K562 (cell line): ENCODE data around the gene UROD. TPM values are rescaled to one million over a fixed set of nuclear protein-coding genes. Genes with fewer than 3 reads are reported as not detected.

Source experiments
- ASH1L ChIP-seq: fragments of 450-650 bp; IDR thresholded peaks from 2 replicates; pipeline ENCODE4 v1.6.1; 2018; ENCODE audit warnings: borderline replicate concordance, mild to moderate bottlenecking, low read depth; ENCODE audit not compliant: partially characterized antibody
- ATF1 ChIP-seq, 2 experiments: fragments of 450-650 bp in 1 of 2; IDR thresholded peaks; 2 replicates each; pipeline ENCODE4 v1.6.1; 2016; ENCODE audit warnings: missing compliant biosample characterization in 1 of 2, missing genetic modification characterization in 1 of 2
- CBFA2T2 ChIP-seq: fragments of 450-650 bp; conservative IDR thresholded peaks from 2 replicates; pipeline ENCODE4 v1.6.1; 2017; ENCODE audit warnings: mild to moderate bottlenecking
- E2F3 ChIP-seq: fragments of 250-450 bp; sonication (Bioruptor Pico); IDR thresholded peaks from 2 replicates; pipeline ENCODE4 v1.4.0; 2020; ENCODE audit warnings: mild to moderate bottlenecking
- ETV1 ChIP-seq: fragments of 450-650 bp; conservative IDR thresholded peaks from 2 replicates; pipeline ENCODE4 v1.6.1; 2016; ENCODE audit warnings: missing genetic modification characterization, control low read depth, low read depth, missing compliant biosample characterization
- GTF2E2 ChIP-seq: fragments of 200-800 bp; sonication (Bioruptor generic); IDR thresholded peaks from 2 replicates; pipeline ENCODE4 v1.6.1; 2016; ENCODE audit warnings: missing genetic modification characterization, missing compliant biosample characterization
- NCOA6 ChIP-seq: fragments of 450-650 bp; IDR thresholded peaks from 2 replicates; pipeline ENCODE4 v1.6.1; 2017; ENCODE audit warnings: mild to moderate bottlenecking
- NONO ChIP-seq, 2 experiments: fragments of 200-400 bp in 1 of 2; fragments of 450-650 bp in 1 of 2; formaldehyde crosslinking in 1 of 2; IDR thresholded peaks; 2 replicates each; pipeline ENCODE4 v1.6.1; 2017; ENCODE audit warnings: low read depth in 2 of 2, mild to moderate bottlenecking in 2 of 2, moderate library complexity in 2 of 2, low read length in 1 of 2
- POLR2AphosphoS5 ChIP-seq: IDR thresholded peaks from 2 replicates; pipeline ENCODE4 v1.6.1; 2011; ENCODE audit warnings: mild to moderate bottlenecking, low read depth, low read length, moderate library complexity; ENCODE audit not compliant: control insufficient read depth, insufficient read depth
- SETDB1 ChIP-seq: IDR thresholded peaks from one replicate; pipeline ENCODE4 v1.6.1; 2012; ENCODE audit warnings: low read length, control low read depth, inconsistent platforms
- ZBTB17 ChIP-seq: fragments of 450-650 bp; formaldehyde crosslinking; IDR thresholded peaks from 2 replicates; pipeline ENCODE4 v1.4.0; 2020; ENCODE audit warnings: mild to moderate bottlenecking
- ZNF589 ChIP-seq: fragments of 200-800 bp; sonication (Bioruptor generic); IDR thresholded peaks from 2 replicates; pipeline ENCODE4 v1.6.1; 2016; ENCODE audit warnings: low read depth, missing genetic modification characterization, missing compliant biosample characterization
- ZNF785 ChIP-seq: fragments of 250-450 bp; sonication (Bioruptor Pico); IDR thresholded peaks from 2 replicates; pipeline ENCODE4 v1.4.0; 2020; ENCODE audit warnings: mild to moderate bottlenecking
- polyA plus RNA-seq, 8 experiments: library from polyadenylated mRNA; depleted of rRNA in 4 of 8; stranded (reverse) in 5 of 8; unstranded in 3 of 8; fragments of >200 nt; fragmentation: Nextera tagmentation in 2 of 8; fragmentation: Illumina TruSeq in 1 of 8; extraction: Ambion mirVana in 2 of 8; extraction: Trizol in 1 of 8; gene quantifications; 2 replicates each; pipeline versions ENCODE4 v1.2.1 to v1.2.3, GENCODE V29; 2011 to 2014; ENCODE audit warnings: inconsistent platforms in 1 of 8, missing spikeins in 1 of 8
- total RNA-seq, 7 experiments: library from RNA; depleted of rRNA in 6 of 7; stranded (reverse); fragments of >200 nt in 6 of 7; fragmentation: Illumina TruSeq in 2 of 7; extraction: Trizol in 2 of 7; gene quantifications; 2 replicates each; pipeline versions ENCODE4 v1.2.1 to v1.2.3, GENCODE V29; 2011 to 2021; ENCODE audit warnings: low replicate concordance in 1 of 7
- TF ChIP-seq, protein P1 (sequence below): sonication (generic); formaldehyde crosslinking; IDR thresholded peaks from 2 replicates; pipeline ENCODE4 v1.4.0; 2020; ENCODE audit warnings: mild to moderate bottlenecking, missing genetic modification reagents
- TF ChIP-seq, protein P2 (sequence below): fragments of 250-450 bp; sonication (Bioruptor Pico); IDR thresholded peaks from 2 replicates; pipeline ENCODE4 v1.5.0; 2021; ENCODE audit warnings: mild to moderate bottlenecking, borderline replicate concordance
- TF ChIP-seq, protein P3 (sequence below): sonication (generic); formaldehyde crosslinking; IDR thresholded peaks from 2 replicates; pipeline ENCODE4 v1.9.0; 2022; ENCODE audit warnings: mild to moderate bottlenecking, missing genetic modification reagents
- TF ChIP-seq, protein P4 (sequence below): fragments of 250-450 bp; sonication (Bioruptor Pico); IDR thresholded peaks from 2 replicates; pipeline ENCODE4 v1.8.0; 2021; ENCODE audit warnings: borderline replicate concordance, mild to moderate bottlenecking, moderate library complexity; ENCODE audit not compliant: poor library complexity, severe bottlenecking
- TF ChIP-seq, protein P5 (sequence below), 2 experiments: fragments of 450-650 bp; conservative IDR thresholded peaks; 2 replicates each; pipeline ENCODE4 v1.6.1; 2017; ENCODE audit warnings: mild to moderate bottlenecking in 2 of 2, moderate library complexity in 2 of 2

The UROD gene
- total and polyA plus RNA-seq, 9 of the 15 experiments (the other 6 are each of a cell fraction or from before 2014, with no cell fraction given), result 533 to 2,933 (median 1,100) TPM

DNA sequence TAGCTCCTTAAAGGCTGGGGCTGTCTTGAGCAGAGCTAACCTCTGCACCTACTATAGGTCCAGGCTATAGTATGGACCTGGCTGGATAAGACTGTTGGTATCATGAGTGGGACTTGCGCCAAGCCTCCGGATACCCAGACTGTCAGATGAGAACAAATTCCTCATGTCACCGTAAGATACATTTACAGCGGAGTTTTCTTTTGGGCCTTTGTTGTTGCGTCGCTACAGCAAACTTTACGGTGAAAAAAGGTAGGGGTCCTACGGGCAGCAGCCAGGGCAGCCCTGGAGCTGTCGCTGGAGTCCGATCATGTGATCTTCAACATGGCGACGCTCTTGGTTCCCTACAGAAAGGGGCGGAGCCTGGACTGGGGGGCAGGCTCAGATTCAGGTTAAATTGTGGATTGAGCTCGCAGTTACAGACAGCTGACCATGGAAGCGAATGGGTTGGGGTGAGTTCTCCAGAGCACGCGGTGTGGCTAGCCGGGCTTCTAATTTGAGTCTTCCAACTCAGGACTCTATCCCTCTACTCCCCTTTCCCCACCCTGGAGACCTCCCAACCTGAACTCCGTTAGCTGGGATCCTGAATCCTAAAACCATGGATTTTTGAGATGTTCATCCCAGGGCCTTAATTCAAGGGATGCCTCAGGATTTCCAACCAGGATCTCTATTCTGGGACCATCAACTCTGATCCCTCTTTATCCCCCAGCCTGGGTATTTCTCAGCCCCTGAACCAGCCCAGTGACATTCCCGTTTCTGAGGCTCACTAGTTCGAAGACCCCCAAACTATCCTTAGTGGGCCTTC is at the start of gene UROD (continued):
- TF ChIP-seq, protein P1, sequence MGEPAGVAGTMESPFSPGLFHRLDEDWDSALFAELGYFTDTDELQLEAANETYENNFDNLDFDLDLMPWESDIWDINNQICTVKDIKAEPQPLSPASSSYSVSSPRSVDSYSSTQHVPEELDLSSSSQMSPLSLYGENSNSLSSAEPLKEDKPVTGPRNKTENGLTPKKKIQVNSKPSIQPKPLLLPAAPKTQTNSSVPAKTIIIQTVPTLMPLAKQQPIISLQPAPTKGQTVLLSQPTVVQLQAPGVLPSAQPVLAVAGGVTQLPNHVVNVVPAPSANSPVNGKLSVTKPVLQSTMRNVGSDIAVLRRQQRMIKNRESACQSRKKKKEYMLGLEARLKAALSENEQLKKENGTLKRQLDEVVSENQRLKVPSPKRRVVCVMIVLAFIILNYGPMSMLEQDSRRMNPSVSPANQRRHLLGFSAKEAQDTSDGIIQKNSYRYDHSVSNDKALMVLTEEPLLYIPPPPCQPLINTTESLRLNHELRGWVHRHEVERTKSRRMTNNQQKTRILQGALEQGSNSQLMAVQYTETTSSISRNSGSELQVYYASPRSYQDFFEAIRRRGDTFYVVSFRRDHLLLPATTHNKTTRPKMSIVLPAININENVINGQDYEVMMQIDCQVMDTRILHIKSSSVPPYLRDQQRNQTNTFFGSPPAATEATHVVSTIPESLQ (CRISPR knock-in tag), result no peak
- TF ChIP-seq NCOA6 (no peak; the same call in 1 of the 2 replicates), NONO (IDR thresholded peaks at IDR 0.05; ENCODE audit: low read depth in 2 of 2, low read length in 1 of 2) (peak in 1 of 2 experiments; percentile 23; a peak in 1 of 4 replicates), ASH1L (no peak), SETDB1 (peak; percentile 80), CBFA2T2 (peak; percentile 74), ZNF785 (CRISPR knock-in tag) (no peak), GTF2E2 (tag) (peak; percentile 89), ETV1 (tag) (no peak), E2F3 (CRISPR knock-in tag) (no peak), POLR2AphosphoS5 (peak; percentile 65; the same call in 1 of the 2 replicates), ZBTB17 (CRISPR knock-in tag) (no peak), ZNF589 (0 out of 2 replicates have a peak, but pooled peaks have one; percentile 13), ATF1 (CRISPR knock-in tag; IDR thresholded peaks at IDR 0.05) (no peak), ATF1 (tag; IDR thresholded peaks at IDR 0.05) (peak; percentile 45)
- TF ChIP-seq, protein P2, sequence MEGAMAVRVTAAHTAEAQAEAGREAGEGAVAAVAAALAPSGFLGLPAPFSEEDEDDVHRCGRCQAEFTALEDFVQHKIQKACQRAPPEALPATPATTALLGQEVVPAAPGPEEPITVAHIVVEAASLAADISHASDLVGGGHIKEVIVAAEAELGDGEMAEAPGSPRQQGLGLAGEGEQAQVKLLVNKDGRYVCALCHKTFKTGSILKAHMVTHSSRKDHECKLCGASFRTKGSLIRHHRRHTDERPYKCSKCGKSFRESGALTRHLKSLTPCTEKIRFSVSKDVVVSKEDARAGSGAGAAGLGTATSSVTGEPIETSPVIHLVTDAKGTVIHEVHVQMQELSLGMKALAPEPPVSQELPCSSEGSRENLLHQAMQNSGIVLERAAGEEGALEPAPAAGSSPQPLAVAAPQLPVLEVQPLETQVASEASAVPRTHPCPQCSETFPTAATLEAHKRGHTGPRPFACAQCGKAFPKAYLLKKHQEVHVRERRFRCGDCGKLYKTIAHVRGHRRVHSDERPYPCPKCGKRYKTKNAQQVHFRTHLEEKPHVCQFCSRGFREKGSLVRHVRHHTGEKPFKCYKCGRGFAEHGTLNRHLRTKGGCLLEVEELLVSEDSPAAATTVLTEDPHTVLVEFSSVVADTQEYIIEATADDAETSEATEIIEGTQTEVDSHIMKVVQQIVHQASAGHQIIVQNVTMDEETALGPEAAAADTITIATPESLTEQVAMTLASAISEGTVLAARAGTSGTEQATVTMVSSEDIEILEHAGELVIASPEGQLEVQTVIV (CRISPR knock-in tag), result no peak
- TF ChIP-seq, protein P3, sequence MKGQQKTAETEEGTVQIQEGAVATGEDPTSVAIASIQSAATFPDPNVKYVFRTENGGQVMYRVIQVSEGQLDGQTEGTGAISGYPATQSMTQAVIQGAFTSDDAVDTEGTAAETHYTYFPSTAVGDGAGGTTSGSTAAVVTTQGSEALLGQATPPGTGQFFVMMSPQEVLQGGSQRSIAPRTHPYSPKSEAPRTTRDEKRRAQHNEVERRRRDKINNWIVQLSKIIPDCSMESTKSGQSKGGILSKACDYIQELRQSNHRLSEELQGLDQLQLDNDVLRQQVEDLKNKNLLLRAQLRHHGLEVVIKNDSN (CRISPR knock-in tag), result peak; percentile 97
- TF ChIP-seq, protein P4, sequence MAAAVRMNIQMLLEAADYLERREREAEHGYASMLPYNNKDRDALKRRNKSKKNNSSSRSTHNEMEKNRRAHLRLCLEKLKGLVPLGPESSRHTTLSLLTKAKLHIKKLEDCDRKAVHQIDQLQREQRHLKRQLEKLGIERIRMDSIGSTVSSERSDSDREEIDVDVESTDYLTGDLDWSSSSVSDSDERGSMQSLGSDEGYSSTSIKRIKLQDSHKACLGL (CRISPR knock-in tag), result peak; percentile 7
- TF ChIP-seq, protein P5, sequence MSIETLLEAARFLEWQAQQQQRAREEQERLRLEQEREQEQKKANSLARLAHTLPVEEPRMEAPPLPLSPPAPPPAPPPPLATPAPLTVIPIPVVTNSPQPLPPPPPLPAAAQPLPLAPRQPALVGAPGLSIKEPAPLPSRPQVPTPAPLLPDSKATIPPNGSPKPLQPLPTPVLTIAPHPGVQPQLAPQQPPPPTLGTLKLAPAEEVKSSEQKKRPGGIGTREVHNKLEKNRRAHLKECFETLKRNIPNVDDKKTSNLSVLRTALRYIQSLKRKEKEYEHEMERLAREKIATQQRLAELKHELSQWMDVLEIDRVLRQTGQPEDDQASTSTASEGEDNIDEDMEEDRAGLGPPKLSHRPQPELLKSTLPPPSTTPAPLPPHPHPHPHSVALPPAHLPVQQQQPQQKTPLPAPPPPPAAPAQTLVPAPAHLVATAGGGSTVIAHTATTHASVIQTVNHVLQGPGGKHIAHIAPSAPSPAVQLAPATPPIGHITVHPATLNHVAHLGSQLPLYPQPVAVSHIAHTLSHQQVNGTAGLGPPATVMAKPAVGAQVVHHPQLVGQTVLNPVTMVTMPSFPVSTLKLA (conservative IDR thresholded peaks at IDR 0.05), result peak in 1 of 2 experiments; percentile 56; a peak in 2 of 4 replicates
